OCI-LY1 (cell line): ENCODE measurements around the gene ARAP3.

Source experiments
- H2AFZ ChIP-seq: fragments of 200-600 bp; sonication (generic), shearing (Covaris generic); 2 replicates; pipeline ENCODE4 v1.6.0; 2014; ENCODE audit warnings: antibody characterized with exemption, mild to moderate bottlenecking, low read length
- H3F3A ChIP-seq: fragments of 200-600 bp; sonication (generic), shearing (Covaris generic); 2 replicates; pipeline ENCODE4 v1.6.0; 2014; ENCODE audit warnings: mild to moderate bottlenecking, antibody characterized with exemption, low read length, moderate library complexity; ENCODE audit not compliant: insufficient read depth
- H3K27ac ChIP-seq: fragments of 200-600 bp; sonication (generic); 2 replicates; pipeline ENCODE4 v1.5.1; 2014; ENCODE audit warnings: low read length, mixed run types, mild to moderate bottlenecking, low read depth; ENCODE audit not compliant: poor library complexity, severe bottlenecking
- H3K27me3 ChIP-seq: fragments of 200-600 bp; sonication (generic); 2 replicates; pipeline ENCODE4 v1.6.0; 2014; ENCODE audit warnings: antibody characterized with exemption, mild to moderate bottlenecking, low read length, moderate library complexity; ENCODE audit not compliant: insufficient read depth
- H3K36me3 ChIP-seq: fragments of 200-600 bp; sonication (generic); 2 replicates; pipeline ENCODE4 v1.6.1; 2014; ENCODE audit warnings: mild to moderate bottlenecking, antibody characterized with exemption, low read length, moderate library complexity, mixed read lengths; ENCODE audit not compliant: insufficient read depth
- H3K4me1 ChIP-seq: fragments of 200-600 bp; sonication (generic); 2 replicates; pipeline ENCODE4 v1.5.1; 2014; ENCODE audit warnings: mild to moderate bottlenecking, low read length, moderate library complexity; ENCODE audit not compliant: insufficient read depth, severe bottlenecking
- H3K4me2 ChIP-seq: fragments of 200-600 bp; sonication (generic), shearing (Covaris generic); 2 replicates; pipeline ENCODE4 v1.6.1; 2014; ENCODE audit warnings: low read length
- H3K4me3 ChIP-seq: fragments of 200-600 bp; sonication (generic); 2 replicates; pipeline ENCODE4 v1.5.1; 2014; ENCODE audit warnings: low read length, low read depth, mild to moderate bottlenecking, mixed read lengths; ENCODE audit not compliant: poor library complexity, severe bottlenecking
- H3K79me2 ChIP-seq: fragments of 200-600 bp; shearing (Covaris generic); 2 replicates; pipeline ENCODE4 v1.6.1; 2016; ENCODE audit warnings: mixed run types, low read length, mixed read lengths; ENCODE audit not compliant: insufficient read depth
- H3K9ac ChIP-seq: fragments of 200-600 bp; sonication (generic), shearing (Covaris generic); 2 replicates; pipeline ENCODE4 v1.6.1; 2014; ENCODE audit warnings: mild to moderate bottlenecking, low read length, mixed read lengths
- H3K9me2 ChIP-seq: fragments of 200-600 bp; sonication (generic), shearing (Covaris generic); 2 replicates; pipeline ENCODE4 v1.6.1; 2014; ENCODE audit warnings: low read depth, mild to moderate bottlenecking, low read length, mixed read lengths
- H3K9me3 ChIP-seq: fragments of 200-600 bp; shearing (Covaris generic); 2 replicates; pipeline ENCODE4 v1.6.1; 2014; ENCODE audit warnings: low read length, mixed read lengths
- H4K20me1 ChIP-seq: fragments of 200-600 bp; sonication (generic), shearing (Covaris generic); 2 replicates; pipeline ENCODE4 v1.6.0; 2016; ENCODE audit warnings: mild to moderate bottlenecking, low read length; ENCODE audit not compliant: insufficient read depth
- CTCF ChIP-seq: fragments of 200-600 bp; sonication (generic), shearing (Covaris generic); IDR thresholded peaks from 2 replicates; pipeline ENCODE4 v1.5.1; 2017; ENCODE audit warnings: mild to moderate bottlenecking, antibody characterized with exemption, low read length, moderate library complexity, mixed read lengths
- EZH2 ChIP-seq: fragments of 200-600 bp; sonication (generic), shearing (Covaris generic); IDR thresholded peaks from 2 replicates; pipeline ENCODE4 v1.8.0; 2017; ENCODE audit warnings: borderline replicate concordance, mixed run types, mild to moderate bottlenecking, antibody characterized with exemption, low read length, moderate library complexity, mixed read lengths

ARAP3 gene

GRCh38 chr5:141680178-141680577 is 1.9 kb downstream of the ARAP3 start:
- Histone ChIP-seq H3K9me2 (no peaks in the 10 kb centered on the region), H3K27ac (no peak overlapping the region), H3K4me1 (no peaks in the 10 kb centered on the region), H3K4me2 (no peak overlapping the region), H3K9ac (no peak overlapping the region), H3K36me3 (no peaks in the 10 kb centered on the region), H3F3A (no peaks in the 10 kb centered on the region), H3K9me3 (no peaks in the 10 kb centered on the region), H3K79me2 (no peaks in the 10 kb centered on the region), H4K20me1 (no peaks in the 10 kb centered on the region), H3K4me3 (no peak overlapping the region), H3K27me3 (no peaks in the 10 kb centered on the region), H2AFZ (no peak overlapping the region)
- TF ChIP-seq CTCF, result no peak
- TF ChIP-seq EZH2, result no peak

DNA sequence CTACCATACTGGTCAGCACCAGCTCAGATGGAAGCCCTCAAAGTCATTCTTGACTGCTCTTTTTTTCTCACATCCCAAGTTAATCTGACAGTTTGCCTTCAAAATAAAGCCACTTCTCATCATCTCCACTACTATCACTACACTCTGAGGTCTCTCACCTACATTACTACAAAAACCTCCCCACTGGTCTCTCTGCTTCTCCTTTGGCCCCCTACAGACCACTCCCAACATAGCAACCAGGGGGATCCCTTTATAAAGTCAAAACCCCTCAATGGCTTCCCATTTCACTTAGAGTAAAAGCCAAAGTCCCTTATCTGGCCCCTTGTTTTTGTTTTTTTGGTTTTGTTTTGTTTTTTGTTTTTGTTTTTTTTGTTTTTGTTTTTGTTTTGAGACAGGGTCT is 4.6 kb downstream of the ARAP3 start:
- Histone ChIP-seq H2AFZ (no peak overlapping the region), H3K27ac (no peak overlapping the region), H3F3A (no peaks in the 10 kb centered on the region), H3K9me3 (no peaks in the 10 kb centered on the region), H3K36me3 (no peaks in the 10 kb centered on the region), H3K9ac (no peak overlapping the region), H3K27me3 (no peaks in the 10 kb centered on the region), H3K79me2 (no peaks in the 10 kb centered on the region), H3K9me2 (no peaks in the 10 kb centered on the region), H3K4me3 (no peak overlapping the region), H3K4me2 (no peak overlapping the region), H3K4me1 (no peaks in the 10 kb centered on the region), H4K20me1 (no peaks in the 10 kb centered on the region)
- peak; percentile 38; the same call in 1 of the 2 replicates for TF ChIP-seq CTCF
- no peak for TF ChIP-seq EZH2

GRCh38 chr5:141675672-141676071 is 6.4 kb downstream of the ARAP3 start:
- TF ChIP-seq EZH2 (no peak), CTCF (no peak)
- Histone ChIP-seq H4K20me1 (no peaks in the 10 kb centered on the region), H3K4me2 (no peak overlapping the region), H2AFZ (no peak overlapping the region), H3K27me3 (no peaks in the 10 kb centered on the region), H3K9me2 (no peaks in the 10 kb centered on the region), H3K9me3 (no peaks in the 10 kb centered on the region), H3K9ac (no peak overlapping the region), H3K79me2 (no peaks in the 10 kb centered on the region), H3K4me1 (no peaks in the 10 kb centered on the region), H3F3A (no peaks in the 10 kb centered on the region), H3K27ac (no peak overlapping the region), H3K4me3 (no peak overlapping the region), H3K36me3 (no peaks in the 10 kb centered on the region)
